PC-9 (cell line): ENCODE measurements around the gene CTNNA3. TPM values are rescaled to one million over a fixed set of nuclear protein-coding genes. Genes with fewer than 3 reads are reported as not detected.

Experiments used
- BruUV-seq: library from RNA; stranded (reverse); fragments of 400-500 nt; replicated peaks from 2 replicates; lab custom pipeline; 2021; lab: Mats Ljungman, UMichigan
- CTCF ChIA-PET: fragments of 300-600 bp; sonication (Branson Sonifier 250); formaldehyde crosslinking; loops from one replicate; lab custom pipeline; 2022; ENCODE audit warnings: antibody characterized with exemption; lab: Charles Lee
- POLR2A ChIA-PET: fragments of 300-600 bp; sonication (Branson Sonifier 250); formaldehyde crosslinking; loops from one replicate; lab custom pipeline; 2022; ENCODE audit warnings: antibody characterized with exemption; ENCODE audit not compliant: unreplicated experiment; lab: Charles Lee
- DNase-seq, 2 experiments: peaks; one replicate each; pipeline versions ENCODE4 v3.0.0 to v3.0.0-alpha.2; 2015 to 2022; ENCODE audit warnings: mixed read lengths in 1 of 2
- H2AFZ ChIP-seq: fragments of 200-600 bp; sonication (generic); 2 replicates; pipeline ENCODE4 v1.8.1; 2017; ENCODE audit warnings: antibody characterized with exemption
- H3F3A ChIP-seq: fragments of 200-600 bp; sonication (generic); 2 replicates; pipeline ENCODE4 v1.8.1; 2017; ENCODE audit warnings: antibody characterized with exemption, mild to moderate bottlenecking, low read depth; ENCODE audit not compliant: insufficient read depth
- H3K27ac ChIP-seq: fragments of 200-600 bp; sonication (generic); 2 replicates; pipeline ENCODE4 v1.6.1; 2016; ENCODE audit warnings: mixed run types
- H3K27me3 ChIP-seq: fragments of 200-600 bp; sonication (generic); 2 replicates; pipeline ENCODE4 v1.6.1; 2016; ENCODE audit warnings: low read depth, mixed run types; ENCODE audit not compliant: insufficient read depth
- H3K36me3 ChIP-seq: fragments of 200-600 bp; sonication (generic); 2 replicates; pipeline ENCODE4 v1.6.1; 2016; ENCODE audit warnings: low read depth, mixed run types
- H3K4me1 ChIP-seq: fragments of 200-600 bp; sonication (generic); replicated peaks from 2 replicates; pipeline ENCODE4 v1.6.1; 2016; ENCODE audit warnings: mixed run types; ENCODE audit not compliant: insufficient read depth
- H3K4me2 ChIP-seq: fragments of 200-600 bp; sonication (generic); 2 replicates; pipeline ENCODE4 v1.6.1; 2017; ENCODE audit warnings: mixed run types
- H3K4me3 ChIP-seq: fragments of 200-600 bp; sonication (generic); 2 replicates; pipeline ENCODE4 v1.6.1; 2016; ENCODE audit warnings: mixed run types
- H3K79me2 ChIP-seq: fragments of 200-600 bp; sonication (generic); 2 replicates; pipeline ENCODE4 v1.6.1; 2017; ENCODE audit warnings: low read depth, mixed run types
- H3K9me2 ChIP-seq: fragments of 200-600 bp; sonication (generic); 2 replicates; pipeline ENCODE4 v1.8.1; 2017; ENCODE audit warnings: mild to moderate bottlenecking; ENCODE audit not compliant: insufficient read depth
- H3K9me3 ChIP-seq: fragments of 200-600 bp; sonication (generic); 2 replicates; pipeline ENCODE4 v1.8.1; 2016; ENCODE audit warnings: low read depth; ENCODE audit not compliant: insufficient read depth
- H4K20me1 ChIP-seq: fragments of 200-600 bp; sonication (generic); 2 replicates; pipeline ENCODE4 v1.8.1; 2017; ENCODE audit not compliant: insufficient read depth
- CTCF ChIP-seq: fragments of 200-600 bp; sonication (generic); conservative IDR thresholded peaks from 2 replicates; pipeline ENCODE4 v1.6.1; 2017; ENCODE audit warnings: mixed run types, antibody characterized with exemption, mild to moderate bottlenecking, moderate library complexity
- EZH2 ChIP-seq: fragments of 200-600 bp; sonication (generic); IDR thresholded peaks from 2 replicates; pipeline ENCODE4 v1.8.0; 2017; ENCODE audit warnings: antibody characterized with exemption, low read depth
- intact Hi-C: fragments of 100-400 bp; cut with micrococcal nuclease; formaldehyde crosslinking; loops from one replicate; pipeline ENCODE4 v1.10.0; 2022; ENCODE audit not compliant: unreplicated experiment
- total RNA-seq: library from RNA; stranded (reverse); gene quantifications from 2 replicates; pipeline ENCODE4 v1.2.3, GENCODE V29; 2021

The CTNNA3 gene
- total RNA-seq, 1 experiment from 2014 or later = not detected

- H3K4me2 ChIP-seq = no peak overlapping the region
- TF ChIP-seq EZH2 (no peak), CTCF (no peak)
- no peaks in the 10 kb centered on the region for H3K36me3 ChIP-seq
- POLR2A ChIA-PET = no interaction called here
- no peak overlapping the region for H3K27ac ChIP-seq
- no peaks in the 10 kb centered on the region for H3K4me1 ChIP-seq
- no peaks in the 10 kb centered on the region for H3K9me3 ChIP-seq
- H3K79me2 ChIP-seq = no peaks in the 10 kb centered on the region
- intact Hi-C loops = no loop called here
- no peaks in the 10 kb centered on the region for H3K27me3 ChIP-seq
- BruUV-seq = no TSS peak
- H3F3A ChIP-seq = no peaks in the 10 kb centered on the region
- no peak for DNase-seq
- H3K4me3 ChIP-seq = no peak overlapping the region
- H4K20me1 ChIP-seq = no peaks in the 10 kb centered on the region
- CTCF ChIA-PET = no interaction called here
- H2AFZ ChIP-seq = no peak overlapping the region
- no peaks in the 10 kb centered on the region for H3K9me2 ChIP-seq
Observed at GRCh38 chr10:66811211-66811610, 884.8 kb downstream of the CTNNA3 start.

- Histone ChIP-seq H2AFZ (no peak overlapping the region), H4K20me1 (no peaks in the 10 kb centered on the region), H3K36me3 (no peaks in the 10 kb centered on the region), H3K27ac (no peak overlapping the region), H3F3A (no peaks in the 10 kb centered on the region), H3K79me2 (no peaks in the 10 kb centered on the region), H3K4me2 (no peak overlapping the region), H3K9me3 (no peaks in the 10 kb centered on the region), H3K27me3 (no peaks in the 10 kb centered on the region), H3K9me2 (no peaks in the 10 kb centered on the region), H3K4me1 (no peaks in the 10 kb centered on the region), H3K4me3 (no peak overlapping the region)
- POLR2A ChIA-PET = no interaction called here
- intact Hi-C loops = no loop called here
- TF ChIP-seq CTCF (no peak), EZH2 (no peak)
- DNase-seq = no peak
- BruUV-seq = no TSS peak
- CTCF ChIA-PET = no interaction called here
Observed at GRCh38 chr10:66809402-66809801, 886.6 kb downstream of the CTNNA3 start.

- BruUV-seq = no TSS peak
- POLR2A ChIA-PET = no interaction called here
- H3K9me2 ChIP-seq = no peaks in the 10 kb centered on the region
Observed at GRCh38 chr10:66805612-66806011, 890.4 kb downstream of the CTNNA3 start.

More at GRCh38 chr10:66805612-66806011, 890.4 kb downstream of the CTNNA3 start:
- CTCF ChIA-PET = no interaction called here
- TF ChIP-seq CTCF (no peak), EZH2 (no peak)
- Histone ChIP-seq H3K36me3 (no peaks in the 10 kb centered on the region), H3K4me1 (no peaks in the 10 kb centered on the region), H3K79me2 (no peaks in the 10 kb centered on the region), H3K27me3 (no peaks in the 10 kb centered on the region), H3K4me3 (no peak overlapping the region), H3K4me2 (no peak overlapping the region), H4K20me1 (no peaks in the 10 kb centered on the region), H3K9me3 (no peaks in the 10 kb centered on the region), H3K27ac (no peak overlapping the region), H3F3A (no peaks in the 10 kb centered on the region), H2AFZ (no peak overlapping the region)
- DNase-seq = no peak
- intact Hi-C loops = no loop called here
